SK-N-SH (cell line): Measurements from ENCODE around the gene HPCAL1.

Source experiments
- GABPA ChIP-seq: IDR thresholded peaks from 2 replicates; pipeline ENCODE4 v1.4.0; 2012; ENCODE audit warnings: low read depth, mild to moderate bottlenecking
- JUND ChIP-seq: IDR thresholded peaks from 2 replicates; pipeline ENCODE4 v1.4.0; 2012
- POLR2AphosphoS5 ChIP-seq: IDR thresholded peaks from 2 replicates; pipeline ENCODE4 v1.6.1; 2012; ENCODE audit warnings: low read depth, low read length
- TF ChIP-seq, protein P1 (sequence below): fragments of 200-600 bp; sonication (generic); IDR thresholded peaks from 2 replicates; pipeline ENCODE4 v1.6.1; 2017; ENCODE audit warnings: antibody characterized with exemption, mild to moderate bottlenecking, moderate library complexity
- TF ChIP-seq, protein P2 (sequence below): IDR thresholded peaks from 2 replicates; pipeline ENCODE4 v1.4.0; 2012; ENCODE audit warnings: low read depth, borderline replicate concordance
- TF ChIP-seq, protein P3 (sequence below): IDR thresholded peaks from 2 replicates; pipeline ENCODE4 v1.6.1; 2012; ENCODE audit warnings: mild to moderate bottlenecking, low read depth, low read length, moderate library complexity

DNA sequence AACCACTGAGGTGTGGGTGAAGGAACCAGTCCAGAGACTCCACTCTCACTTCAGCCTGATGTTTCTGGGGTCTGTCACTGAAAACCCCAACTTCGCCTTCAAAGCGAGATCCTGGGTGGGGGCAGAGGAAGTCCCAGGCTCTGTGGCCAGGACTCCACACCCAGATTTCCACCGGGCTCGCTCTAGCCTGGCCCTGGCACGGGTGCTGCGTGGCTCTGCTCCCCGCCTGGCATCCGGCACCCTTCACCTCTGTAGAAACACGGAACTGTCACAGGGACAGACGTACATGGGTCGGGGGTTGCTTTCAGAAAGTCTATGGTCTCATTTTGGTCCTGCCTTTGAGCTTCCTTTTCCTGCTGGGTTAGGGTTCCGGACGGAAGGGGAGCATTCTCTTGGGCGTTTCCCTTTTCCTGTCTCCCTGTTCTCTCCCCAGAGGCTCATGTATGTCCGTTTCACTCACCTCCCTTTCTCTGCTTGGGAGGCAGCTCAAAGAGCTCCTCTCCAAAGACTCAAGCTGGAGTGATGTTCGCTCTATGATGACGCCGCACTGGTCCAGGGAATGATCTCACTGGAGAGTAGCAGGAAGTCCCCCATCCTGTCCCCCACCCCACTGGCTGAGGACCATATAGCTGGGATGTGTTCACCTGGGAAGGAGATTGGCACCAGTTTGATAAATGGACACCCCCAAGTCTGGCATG, 103.9 kb downstream of the HPCAL1 start:
- no peak for TF ChIP-seq JUND
- no peak for TF ChIP-seq GABPA
- TF ChIP-seq, protein P1, sequence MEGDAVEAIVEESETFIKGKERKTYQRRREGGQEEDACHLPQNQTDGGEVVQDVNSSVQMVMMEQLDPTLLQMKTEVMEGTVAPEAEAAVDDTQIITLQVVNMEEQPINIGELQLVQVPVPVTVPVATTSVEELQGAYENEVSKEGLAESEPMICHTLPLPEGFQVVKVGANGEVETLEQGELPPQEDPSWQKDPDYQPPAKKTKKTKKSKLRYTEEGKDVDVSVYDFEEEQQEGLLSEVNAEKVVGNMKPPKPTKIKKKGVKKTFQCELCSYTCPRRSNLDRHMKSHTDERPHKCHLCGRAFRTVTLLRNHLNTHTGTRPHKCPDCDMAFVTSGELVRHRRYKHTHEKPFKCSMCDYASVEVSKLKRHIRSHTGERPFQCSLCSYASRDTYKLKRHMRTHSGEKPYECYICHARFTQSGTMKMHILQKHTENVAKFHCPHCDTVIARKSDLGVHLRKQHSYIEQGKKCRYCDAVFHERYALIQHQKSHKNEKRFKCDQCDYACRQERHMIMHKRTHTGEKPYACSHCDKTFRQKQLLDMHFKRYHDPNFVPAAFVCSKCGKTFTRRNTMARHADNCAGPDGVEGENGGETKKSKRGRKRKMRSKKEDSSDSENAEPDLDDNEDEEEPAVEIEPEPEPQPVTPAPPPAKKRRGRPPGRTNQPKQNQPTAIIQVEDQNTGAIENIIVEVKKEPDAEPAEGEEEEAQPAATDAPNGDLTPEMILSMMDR, result no peak
- TF ChIP-seq POLR2AphosphoS5, result no peak
- TF ChIP-seq, protein P2, sequence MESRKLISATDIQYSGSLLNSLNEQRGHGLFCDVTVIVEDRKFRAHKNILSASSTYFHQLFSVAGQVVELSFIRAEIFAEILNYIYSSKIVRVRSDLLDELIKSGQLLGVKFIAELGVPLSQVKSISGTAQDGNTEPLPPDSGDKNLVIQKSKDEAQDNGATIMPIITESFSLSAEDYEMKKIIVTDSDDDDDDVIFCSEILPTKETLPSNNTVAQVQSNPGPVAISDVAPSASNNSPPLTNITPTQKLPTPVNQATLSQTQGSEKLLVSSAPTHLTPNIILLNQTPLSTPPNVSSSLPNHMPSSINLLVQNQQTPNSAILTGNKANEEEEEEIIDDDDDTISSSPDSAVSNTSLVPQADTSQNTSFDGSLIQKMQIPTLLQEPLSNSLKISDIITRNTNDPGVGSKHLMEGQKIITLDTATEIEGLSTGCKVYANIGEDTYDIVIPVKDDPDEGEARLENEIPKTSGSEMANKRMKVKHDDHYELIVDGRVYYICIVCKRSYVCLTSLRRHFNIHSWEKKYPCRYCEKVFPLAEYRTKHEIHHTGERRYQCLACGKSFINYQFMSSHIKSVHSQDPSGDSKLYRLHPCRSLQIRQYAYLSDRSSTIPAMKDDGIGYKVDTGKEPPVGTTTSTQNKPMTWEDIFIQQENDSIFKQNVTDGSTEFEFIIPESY, result no peak
- TF ChIP-seq, protein P3, sequence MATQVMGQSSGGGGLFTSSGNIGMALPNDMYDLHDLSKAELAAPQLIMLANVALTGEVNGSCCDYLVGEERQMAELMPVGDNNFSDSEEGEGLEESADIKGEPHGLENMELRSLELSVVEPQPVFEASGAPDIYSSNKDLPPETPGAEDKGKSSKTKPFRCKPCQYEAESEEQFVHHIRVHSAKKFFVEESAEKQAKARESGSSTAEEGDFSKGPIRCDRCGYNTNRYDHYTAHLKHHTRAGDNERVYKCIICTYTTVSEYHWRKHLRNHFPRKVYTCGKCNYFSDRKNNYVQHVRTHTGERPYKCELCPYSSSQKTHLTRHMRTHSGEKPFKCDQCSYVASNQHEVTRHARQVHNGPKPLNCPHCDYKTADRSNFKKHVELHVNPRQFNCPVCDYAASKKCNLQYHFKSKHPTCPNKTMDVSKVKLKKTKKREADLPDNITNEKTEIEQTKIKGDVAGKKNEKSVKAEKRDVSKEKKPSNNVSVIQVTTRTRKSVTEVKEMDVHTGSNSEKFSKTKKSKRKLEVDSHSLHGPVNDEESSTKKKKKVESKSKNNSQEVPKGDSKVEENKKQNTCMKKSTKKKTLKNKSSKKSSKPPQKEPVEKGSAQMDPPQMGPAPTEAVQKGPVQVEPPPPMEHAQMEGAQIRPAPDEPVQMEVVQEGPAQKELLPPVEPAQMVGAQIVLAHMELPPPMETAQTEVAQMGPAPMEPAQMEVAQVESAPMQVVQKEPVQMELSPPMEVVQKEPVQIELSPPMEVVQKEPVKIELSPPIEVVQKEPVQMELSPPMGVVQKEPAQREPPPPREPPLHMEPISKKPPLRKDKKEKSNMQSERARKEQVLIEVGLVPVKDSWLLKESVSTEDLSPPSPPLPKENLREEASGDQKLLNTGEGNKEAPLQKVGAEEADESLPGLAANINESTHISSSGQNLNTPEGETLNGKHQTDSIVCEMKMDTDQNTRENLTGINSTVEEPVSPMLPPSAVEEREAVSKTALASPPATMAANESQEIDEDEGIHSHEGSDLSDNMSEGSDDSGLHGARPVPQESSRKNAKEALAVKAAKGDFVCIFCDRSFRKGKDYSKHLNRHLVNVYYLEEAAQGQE, result no peak
